ENCODE results near the gene CNTN5.

CNTN5 gene

DNA sequence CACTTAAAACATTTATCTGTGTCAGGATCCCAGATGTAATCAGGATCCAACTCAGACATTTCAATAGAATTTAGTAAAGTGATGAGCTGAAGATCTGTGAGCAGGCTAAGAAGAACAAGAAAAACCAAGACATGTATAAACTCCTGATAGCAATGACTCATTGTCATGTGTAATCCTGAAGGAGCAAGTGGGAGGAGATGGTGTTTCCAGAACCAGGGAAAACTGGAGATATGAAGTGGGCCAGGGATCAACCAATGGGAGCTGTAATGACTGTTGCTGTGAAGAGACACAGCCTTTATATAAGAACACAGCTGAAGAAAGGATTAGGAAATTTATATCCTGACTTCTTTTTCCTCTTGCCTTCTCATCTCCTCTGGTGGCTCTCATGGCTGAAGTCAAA, 983.8 kb downstream of the CNTN5 start:
- no peak overlapping the region for H3K4me3 ChIP-seq (replicated peaks; ENCODE audit: low read depth, low read length)
- TF ChIP-seq, protein P1, sequence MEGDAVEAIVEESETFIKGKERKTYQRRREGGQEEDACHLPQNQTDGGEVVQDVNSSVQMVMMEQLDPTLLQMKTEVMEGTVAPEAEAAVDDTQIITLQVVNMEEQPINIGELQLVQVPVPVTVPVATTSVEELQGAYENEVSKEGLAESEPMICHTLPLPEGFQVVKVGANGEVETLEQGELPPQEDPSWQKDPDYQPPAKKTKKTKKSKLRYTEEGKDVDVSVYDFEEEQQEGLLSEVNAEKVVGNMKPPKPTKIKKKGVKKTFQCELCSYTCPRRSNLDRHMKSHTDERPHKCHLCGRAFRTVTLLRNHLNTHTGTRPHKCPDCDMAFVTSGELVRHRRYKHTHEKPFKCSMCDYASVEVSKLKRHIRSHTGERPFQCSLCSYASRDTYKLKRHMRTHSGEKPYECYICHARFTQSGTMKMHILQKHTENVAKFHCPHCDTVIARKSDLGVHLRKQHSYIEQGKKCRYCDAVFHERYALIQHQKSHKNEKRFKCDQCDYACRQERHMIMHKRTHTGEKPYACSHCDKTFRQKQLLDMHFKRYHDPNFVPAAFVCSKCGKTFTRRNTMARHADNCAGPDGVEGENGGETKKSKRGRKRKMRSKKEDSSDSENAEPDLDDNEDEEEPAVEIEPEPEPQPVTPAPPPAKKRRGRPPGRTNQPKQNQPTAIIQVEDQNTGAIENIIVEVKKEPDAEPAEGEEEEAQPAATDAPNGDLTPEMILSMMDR (IDR thresholded peaks at IDR 0.05; ENCODE audit: low read length, missing control alignments) = no peak
- DNase-seq (ENCODE audit: low read depth) = peak; percentile 25

DNA sequence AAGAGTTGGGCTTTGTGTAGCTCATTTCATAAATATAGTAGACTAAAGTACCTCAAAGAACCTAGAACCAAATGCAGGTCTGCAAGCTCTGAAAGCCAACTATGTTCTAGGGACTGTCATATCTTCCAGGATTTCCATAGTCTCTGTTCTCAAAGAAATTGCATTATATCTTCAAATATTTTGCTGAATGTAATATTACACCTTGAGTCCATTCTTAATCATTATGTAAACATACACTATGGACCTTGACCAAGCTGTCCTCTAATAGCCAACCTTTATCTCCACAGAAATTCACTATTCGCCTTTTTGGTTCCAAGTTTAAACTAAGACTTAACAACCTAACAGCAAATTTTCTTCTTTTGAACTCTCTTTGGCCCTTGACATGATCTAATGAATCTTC, 987.7 kb downstream of the CNTN5 start:
- no peak for DNase-seq (ENCODE audit: low read depth)
- TF ChIP-seq, protein P1 (IDR thresholded peaks at IDR 0.05; ENCODE audit: low read length, missing control alignments) = no peak
- no peak overlapping the region for H3K4me3 ChIP-seq (replicated peaks; ENCODE audit: low read depth, low read length)

DNA sequence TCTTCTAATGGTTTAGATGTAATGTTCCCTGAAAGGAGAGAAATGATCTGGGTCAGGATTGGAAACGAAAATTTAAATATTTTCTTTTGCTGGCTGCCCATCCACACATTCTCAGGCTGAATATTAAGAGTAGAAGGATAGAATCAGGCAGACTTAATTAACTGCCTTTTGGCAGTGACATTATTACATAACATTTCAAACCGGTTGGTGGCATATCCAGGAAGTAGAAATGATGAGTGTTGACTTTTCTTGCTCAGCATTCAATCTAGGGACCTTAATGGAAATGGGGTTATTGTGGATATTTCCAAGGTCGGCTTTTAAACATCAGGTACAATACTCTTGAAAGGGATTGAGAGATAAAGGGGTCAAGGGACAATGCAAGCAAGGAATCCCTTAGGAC, 989.0 kb downstream of the CNTN5 start:
- TF ChIP-seq, protein P1 (IDR thresholded peaks at IDR 0.05; ENCODE audit: low read length, missing control alignments) = no peak
- H3K4me3 ChIP-seq (replicated peaks; ENCODE audit: low read depth, low read length) = no peak overlapping the region
- DNase-seq (ENCODE audit: low read depth) = no peak

DNA sequence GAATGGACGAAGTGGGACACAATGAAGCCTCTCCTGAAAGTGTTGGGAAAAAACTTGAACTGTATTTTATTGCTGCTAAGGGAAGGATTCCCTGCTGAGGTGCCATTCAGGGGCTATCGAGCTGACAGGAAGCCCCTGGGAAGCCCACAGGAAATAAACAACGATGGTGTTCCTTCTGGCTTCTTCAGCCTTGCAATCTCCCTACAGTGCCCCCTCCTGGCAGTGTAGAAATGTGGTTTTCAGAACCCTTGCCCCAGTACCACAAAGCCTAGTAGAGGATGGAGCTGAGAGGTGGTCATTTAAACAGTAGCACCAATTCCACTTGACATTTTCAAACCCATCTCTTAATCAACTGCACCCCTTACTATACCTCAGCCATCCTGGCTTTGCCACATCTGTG, 989.6 kb downstream of the CNTN5 start:
- TF ChIP-seq, protein P1 (IDR thresholded peaks at IDR 0.05; ENCODE audit: low read length, missing control alignments) = no peak
- no peak overlapping the region for H3K4me3 ChIP-seq (replicated peaks; ENCODE audit: low read depth, low read length)
- no peak for DNase-seq (ENCODE audit: low read depth)

DNA sequence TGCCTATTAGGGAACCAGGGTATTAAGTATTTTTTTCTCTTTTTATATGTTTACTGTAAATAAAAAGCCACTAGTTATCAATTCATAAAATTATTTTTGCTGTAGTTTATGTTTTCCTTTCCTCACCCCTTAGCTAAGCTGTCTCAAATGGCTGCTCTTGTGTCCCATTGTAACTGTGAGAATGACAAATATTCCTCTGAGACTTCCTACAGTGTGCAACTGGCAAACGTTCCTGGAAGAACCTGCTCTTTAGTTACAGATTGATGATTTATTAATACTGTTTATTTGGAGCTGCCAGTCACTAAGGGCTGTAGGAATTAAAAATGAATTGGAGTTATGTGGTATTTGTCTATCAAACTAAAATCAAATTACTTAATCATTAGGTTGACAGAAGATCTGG, 990.9 kb downstream of the CNTN5 start:
- TF ChIP-seq, protein P1 (IDR thresholded peaks at IDR 0.05; ENCODE audit: low read length, missing control alignments) = no peak
- no peak overlapping the region for H3K4me3 ChIP-seq (replicated peaks; ENCODE audit: low read depth, low read length)
- DNase-seq (ENCODE audit: low read depth) = no peak

DNA sequence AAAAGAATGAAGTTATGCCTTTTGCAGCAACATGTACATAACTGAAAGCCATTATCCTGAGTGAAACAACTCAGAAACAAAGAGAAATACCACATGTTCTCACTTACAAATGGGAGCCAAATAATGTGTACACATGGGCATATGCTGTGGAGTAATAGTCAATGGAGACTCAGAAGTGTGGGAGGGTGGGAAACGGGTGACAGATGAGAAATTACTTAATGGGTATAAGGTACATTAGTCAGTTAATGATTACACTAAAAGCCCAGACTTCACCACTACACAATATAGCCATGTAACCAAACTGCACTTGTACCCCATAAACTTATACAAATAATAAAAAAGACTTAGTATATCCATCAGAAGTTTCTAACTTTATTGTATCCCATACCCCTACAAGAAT, 992.3 kb downstream of the CNTN5 start:
- DNase-seq (ENCODE audit: low read depth) = no peak
- no peak overlapping the region for H3K4me3 ChIP-seq (replicated peaks; ENCODE audit: low read depth, low read length)
- TF ChIP-seq, protein P1 (IDR thresholded peaks at IDR 0.05; ENCODE audit: low read length, missing control alignments) = no peak

DNA sequence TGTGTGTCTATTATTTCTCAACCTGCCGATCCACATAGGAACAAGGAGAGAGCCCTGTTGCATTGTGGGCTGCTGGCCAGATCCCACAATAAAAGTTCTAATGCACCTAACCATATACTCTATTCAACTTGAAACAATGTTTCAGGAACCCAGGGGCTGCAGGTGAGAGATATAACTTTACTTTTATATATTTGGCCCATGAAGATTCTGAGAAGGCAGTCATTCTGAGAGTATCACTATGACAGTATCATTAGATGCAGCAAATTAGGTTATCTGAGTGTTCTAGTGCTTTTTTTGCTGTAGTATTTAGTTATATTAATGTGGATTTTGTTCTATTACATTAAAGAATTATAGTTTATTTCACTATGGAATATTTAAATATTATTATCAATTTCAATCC, 1011.2 kb downstream of the CNTN5 start:
- no peak overlapping the region for H3K4me3 ChIP-seq (replicated peaks; ENCODE audit: low read depth, low read length)
- TF ChIP-seq, protein P1 (IDR thresholded peaks at IDR 0.05; ENCODE audit: low read length, missing control alignments) = no peak
- no peak for DNase-seq (ENCODE audit: low read depth)

All from fibroblast of pulmonary artery (primary cell).